Mononuclear cell (primary cell): Measurements from ENCODE around the gene LGR6. TPM values are rescaled to one million over a fixed set of nuclear protein-coding genes. Genes with fewer than 3 reads are reported as not detected.
"Not testable (repeated sequence)": the region's sequence is repeated elsewhere in the genome, so short reads cannot be mapped to it uniquely, and the experiment has no call there.

Experiments
- H3K27me3 ChIP-seq: 2 replicates; pipeline ENCODE4 v1.6.0; 2011; ENCODE audit warnings: low read length, control low read depth; ENCODE audit not compliant: insufficient read depth
- H3K4me1 ChIP-seq: 2 replicates; pipeline ENCODE4 v1.5.1; 2011; ENCODE audit warnings: mild to moderate bottlenecking, low read length, control low read depth; ENCODE audit not compliant: insufficient read depth
- H3K4me3 ChIP-seq: 2 replicates; pipeline ENCODE4 v1.5.1; 2011; ENCODE audit warnings: mild to moderate bottlenecking, low read length, moderate library complexity
- H3K9me3 ChIP-seq: 2 replicates; pipeline ENCODE4 v1.5.1; 2011; ENCODE audit warnings: low read depth, mild to moderate bottlenecking, control low read depth, low read length
- total RNA-seq: library from RNA; depleted of rRNA; stranded (reverse); fragments of >200 nt; gene quantifications from one replicate; pipeline ENCODE4 v1.2.3, GENCODE V29; 2012

Gene LGR6
- total RNA-seq, 1 donor, result 1.3 TPM

DNA sequence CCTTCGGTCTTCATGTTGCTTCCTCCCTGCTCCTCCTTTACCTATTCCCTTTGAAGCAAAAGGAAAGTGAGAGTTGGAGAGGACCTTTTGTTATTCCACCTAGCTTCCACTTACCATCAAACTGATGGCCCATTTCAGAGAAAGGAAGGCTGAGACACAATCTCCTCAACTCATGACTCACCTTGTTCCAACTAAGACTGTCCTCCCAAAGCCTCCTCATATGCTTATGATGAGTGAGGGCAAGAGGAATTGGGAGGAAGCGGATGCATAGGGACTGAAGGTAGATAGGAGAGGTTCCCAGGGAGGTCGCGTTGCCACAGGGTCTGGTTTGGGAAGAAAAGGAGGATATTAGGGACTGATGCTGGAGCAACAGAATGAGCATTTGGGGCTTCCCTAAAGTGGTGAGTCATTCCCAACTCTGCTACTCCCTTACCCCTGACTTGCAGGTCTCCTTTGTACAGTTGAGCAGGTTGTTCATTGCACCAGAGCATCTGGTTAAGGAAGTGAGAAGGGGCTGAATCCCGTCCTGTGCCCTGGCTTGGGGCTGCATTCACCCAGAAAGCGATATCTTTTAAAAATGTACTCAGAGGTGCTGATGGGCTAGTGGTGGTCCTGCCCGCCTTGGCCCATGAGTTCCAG is 35.0 kb downstream of the LGR6 start:
- Histone ChIP-seq H3K4me1 (no peaks in the 10 kb centered on the region), H3K27me3 (no peaks in the 10 kb centered on the region), H3K9me3 (no peaks in the 10 kb centered on the region), H3K4me3 (no peak overlapping the region)

DNA sequence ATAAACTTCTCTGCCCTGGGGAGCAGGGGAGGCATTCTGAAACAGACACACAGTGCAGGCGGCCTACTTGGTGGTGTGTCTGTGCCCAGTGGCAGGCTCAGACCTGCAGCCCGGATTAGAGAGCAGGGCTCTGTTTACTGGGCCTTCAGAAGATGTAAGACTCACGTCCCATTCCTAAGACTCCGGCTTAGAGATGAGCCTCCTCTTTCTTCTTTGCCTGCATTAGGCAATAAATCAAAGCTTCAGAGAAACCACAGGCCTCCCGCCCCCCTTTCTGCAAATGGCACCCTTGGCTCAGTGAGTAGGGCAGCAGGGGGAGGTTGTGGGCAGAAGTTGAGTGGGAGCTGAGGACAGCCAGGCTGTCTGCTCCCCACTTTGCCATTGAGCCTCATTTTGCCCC is 35.8 kb downstream of the LGR6 start:
- Histone ChIP-seq H3K4me1 (no peaks in the 10 kb centered on the region), H3K4me3 (no peak overlapping the region), H3K9me3 (no peaks in the 10 kb centered on the region), H3K27me3 (no peaks in the 10 kb centered on the region)

DNA sequence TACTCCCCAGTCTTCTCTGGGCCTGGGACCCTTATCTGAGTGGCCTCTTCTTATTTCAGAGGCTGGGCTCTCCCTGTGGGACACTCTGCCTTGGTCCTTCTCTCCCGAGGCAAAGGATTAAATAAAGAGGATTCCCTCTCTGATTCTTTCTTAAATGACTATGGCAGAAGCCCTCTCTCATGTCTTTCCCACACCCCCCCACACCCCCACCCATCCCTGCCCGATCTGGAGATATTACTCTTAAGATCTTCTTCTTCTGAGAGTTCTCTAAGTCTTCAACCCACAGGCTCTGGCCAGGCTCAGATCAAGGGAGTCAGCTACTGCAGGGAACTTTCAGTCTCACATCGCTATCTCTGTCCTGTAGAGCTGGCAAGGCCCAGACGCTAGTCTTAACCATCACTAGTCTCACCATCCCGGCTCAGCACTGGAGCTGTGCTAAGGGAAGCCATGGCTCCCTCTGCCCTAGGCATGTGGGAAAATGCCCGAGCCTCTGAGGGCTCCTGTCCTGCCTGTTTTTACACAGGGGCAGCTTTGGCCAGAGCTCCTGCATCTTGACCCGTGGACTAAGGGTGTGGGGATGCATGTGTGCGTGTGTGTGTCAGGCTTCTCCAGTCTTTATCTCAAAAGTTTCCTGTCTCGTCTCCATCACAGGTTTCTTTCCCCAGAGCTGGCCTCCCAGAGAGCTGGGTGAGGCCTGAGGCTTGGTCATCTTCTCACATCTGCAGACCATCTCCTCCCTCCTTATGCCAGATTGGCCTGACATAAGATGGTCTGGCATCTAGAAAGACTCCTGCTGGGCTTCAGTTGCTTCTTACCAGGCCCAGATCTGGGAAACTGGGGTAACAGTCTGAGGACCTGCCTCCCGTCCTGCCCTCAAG is 36.7 kb downstream of the LGR6 start:
- Histone ChIP-seq H3K4me3 (no peak overlapping the region), H3K27me3 (no peaks in the 10 kb centered on the region), H3K9me3 (no peaks in the 10 kb centered on the region), H3K4me1 (no peaks in the 10 kb centered on the region)

DNA sequence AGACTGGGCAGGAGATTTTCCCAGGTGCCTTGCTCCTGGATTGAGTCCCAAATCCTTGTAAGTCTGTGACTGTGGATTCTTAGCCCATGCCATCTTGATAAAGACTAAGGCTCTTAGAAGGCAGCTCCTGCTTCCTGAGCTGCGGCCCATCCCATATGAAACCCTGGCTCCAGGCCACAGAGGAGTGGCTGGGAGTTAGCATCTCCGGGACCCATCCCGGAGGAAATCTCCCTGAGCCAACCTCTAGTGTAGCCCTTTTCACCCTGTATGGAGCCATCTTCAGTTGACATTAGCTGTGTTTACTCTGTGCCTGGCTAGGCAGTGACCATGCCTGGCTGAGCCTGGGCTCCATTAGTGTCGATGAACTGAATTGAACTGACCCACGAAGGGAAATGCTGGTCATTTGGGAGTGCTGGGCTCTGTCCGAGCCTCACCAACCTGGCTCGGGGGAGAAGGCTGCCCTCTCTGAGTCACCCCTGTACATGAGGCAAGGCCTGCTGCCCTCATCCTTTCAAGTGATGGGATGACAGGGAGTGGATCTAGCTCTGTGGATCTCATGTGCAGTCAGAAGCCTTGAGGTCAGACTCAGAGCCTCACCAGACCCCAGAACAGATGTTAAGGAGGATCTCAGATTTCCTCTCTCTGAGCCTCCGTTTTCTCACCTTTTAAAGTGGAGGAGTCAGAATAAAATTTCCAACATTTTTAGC is 37.5 kb downstream of the LGR6 start:
- Histone ChIP-seq H3K9me3 (no peaks in the 10 kb centered on the region), H3K4me3 (no peak overlapping the region), H3K4me1 (no peaks in the 10 kb centered on the region), H3K27me3 (no peaks in the 10 kb centered on the region)

DNA sequence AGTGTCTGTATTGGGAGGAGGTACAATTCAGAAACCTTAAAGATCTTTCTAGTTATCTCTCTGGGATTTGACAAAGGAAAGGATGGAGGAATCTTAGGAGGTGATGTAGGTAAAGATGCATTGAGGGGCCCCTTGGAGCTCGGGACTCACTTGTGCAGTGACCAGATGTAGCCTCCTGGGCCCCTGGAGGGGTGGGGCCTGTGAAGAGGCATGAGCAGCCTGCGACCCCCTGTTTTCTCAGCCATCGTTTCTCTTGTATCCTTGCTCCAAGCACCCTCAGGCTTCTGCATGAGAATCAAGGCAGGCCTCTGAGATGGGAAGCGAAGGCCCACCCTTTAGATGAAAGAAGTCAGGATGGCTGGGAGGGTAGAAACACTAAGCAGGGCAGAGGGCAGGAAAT is 39.6 kb downstream of the LGR6 start:
- H3K4me3 ChIP-seq, result no peak overlapping the region
- no peaks in the 10 kb centered on the region for H3K27me3 ChIP-seq
- no peaks in the 10 kb centered on the region for H3K4me1 ChIP-seq
- no peaks in the 10 kb centered on the region for H3K9me3 ChIP-seq

DNA sequence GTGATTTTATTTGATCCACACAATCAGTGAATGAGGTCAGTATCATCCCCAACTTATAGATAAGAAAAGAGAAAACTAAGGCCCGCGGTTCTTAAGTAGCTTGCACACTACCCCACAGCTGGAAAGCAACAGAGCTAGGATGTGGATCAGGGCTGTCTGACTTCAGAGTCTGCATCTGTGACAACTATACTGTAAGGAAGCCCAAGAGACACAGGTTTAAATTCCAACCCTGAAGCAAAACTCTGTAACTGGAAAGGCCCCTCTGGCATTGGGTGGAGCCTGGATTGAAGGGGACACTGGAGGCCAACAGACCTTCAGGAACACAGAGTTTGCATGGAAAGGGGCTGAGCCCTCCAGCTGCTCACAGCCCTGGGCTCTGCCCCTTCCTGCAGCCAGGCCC is 40.2 kb downstream of the LGR6 start:
- H3K27me3 ChIP-seq, result no peaks in the 10 kb centered on the region
- no peak overlapping the region for H3K4me3 ChIP-seq
- no peaks in the 10 kb centered on the region for H3K4me1 ChIP-seq
- H3K9me3 ChIP-seq, result no peaks in the 10 kb centered on the region

DNA sequence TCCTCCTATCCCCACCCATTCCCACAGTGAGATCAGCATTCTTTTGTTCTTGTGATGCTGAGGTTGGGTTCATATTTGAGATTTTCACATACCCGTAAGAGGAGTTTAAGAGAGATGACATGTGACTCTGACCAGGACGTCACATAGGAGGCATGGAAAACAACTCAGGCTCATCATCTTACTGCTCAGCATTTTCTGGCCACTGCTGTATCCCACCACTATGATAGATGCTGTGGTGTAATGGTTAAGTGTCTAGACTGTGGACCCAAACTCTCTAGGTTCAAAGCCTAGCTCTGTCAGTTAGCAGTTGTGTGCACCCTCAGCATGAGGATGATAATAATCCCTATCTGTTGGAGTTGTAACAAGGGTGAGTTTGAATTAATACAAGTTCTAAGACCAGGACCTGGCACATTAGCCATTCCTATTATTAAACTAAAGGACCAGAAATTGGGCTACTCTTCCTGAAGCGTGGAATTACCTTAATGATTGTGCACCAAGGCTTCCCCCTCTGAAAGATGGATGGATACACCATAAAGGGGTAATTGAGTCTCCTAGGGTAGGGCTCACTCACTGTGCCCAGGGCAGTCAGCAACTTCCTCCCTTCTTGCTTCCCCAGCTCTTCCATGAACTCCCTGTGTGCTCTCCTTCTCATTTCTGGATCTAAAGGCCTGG is 40.9 kb downstream of the LGR6 start:
- Histone ChIP-seq H3K27me3 (no peaks in the 10 kb centered on the region), H3K4me3 (no peak overlapping the region), H3K4me1 (no peaks in the 10 kb centered on the region), H3K9me3 (no peaks in the 10 kb centered on the region)

DNA sequence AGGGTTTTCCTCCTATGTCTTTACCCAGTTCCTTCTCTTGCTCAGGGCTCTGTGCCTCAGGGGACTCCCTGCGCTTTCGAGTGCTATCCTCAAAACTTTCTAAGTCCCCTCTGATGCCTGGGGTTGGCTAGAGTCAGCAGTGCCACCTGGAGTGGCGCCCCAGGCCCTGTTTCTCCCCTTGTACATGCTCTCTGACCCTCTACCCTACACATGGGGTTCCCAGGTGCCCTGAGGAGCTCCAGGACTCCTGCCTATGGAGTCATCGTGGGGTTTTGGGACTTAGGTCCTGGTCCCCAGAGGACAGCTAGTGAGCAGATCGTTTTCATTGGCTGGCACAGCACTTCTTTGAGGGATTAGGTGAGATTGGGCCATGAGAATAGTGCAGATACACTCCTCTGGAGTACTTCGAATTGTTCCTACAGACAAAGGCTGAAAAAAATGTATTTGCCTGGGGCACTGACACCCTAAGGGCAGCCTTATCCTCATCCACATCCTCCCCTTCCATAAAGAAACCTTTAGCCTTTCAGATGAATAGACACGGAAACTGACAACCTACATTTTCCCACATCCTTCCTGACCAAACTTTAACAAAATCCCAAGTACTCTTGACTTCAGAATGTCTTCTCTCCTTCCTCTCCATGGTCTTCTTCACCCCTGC is 41.5 kb downstream of the LGR6 start:
- H3K4me3 ChIP-seq, result no peak overlapping the region
- H3K27me3 ChIP-seq, result no peaks in the 10 kb centered on the region
- no peaks in the 10 kb centered on the region for H3K4me1 ChIP-seq
- H3K9me3 ChIP-seq, result no peaks in the 10 kb centered on the region

DNA sequence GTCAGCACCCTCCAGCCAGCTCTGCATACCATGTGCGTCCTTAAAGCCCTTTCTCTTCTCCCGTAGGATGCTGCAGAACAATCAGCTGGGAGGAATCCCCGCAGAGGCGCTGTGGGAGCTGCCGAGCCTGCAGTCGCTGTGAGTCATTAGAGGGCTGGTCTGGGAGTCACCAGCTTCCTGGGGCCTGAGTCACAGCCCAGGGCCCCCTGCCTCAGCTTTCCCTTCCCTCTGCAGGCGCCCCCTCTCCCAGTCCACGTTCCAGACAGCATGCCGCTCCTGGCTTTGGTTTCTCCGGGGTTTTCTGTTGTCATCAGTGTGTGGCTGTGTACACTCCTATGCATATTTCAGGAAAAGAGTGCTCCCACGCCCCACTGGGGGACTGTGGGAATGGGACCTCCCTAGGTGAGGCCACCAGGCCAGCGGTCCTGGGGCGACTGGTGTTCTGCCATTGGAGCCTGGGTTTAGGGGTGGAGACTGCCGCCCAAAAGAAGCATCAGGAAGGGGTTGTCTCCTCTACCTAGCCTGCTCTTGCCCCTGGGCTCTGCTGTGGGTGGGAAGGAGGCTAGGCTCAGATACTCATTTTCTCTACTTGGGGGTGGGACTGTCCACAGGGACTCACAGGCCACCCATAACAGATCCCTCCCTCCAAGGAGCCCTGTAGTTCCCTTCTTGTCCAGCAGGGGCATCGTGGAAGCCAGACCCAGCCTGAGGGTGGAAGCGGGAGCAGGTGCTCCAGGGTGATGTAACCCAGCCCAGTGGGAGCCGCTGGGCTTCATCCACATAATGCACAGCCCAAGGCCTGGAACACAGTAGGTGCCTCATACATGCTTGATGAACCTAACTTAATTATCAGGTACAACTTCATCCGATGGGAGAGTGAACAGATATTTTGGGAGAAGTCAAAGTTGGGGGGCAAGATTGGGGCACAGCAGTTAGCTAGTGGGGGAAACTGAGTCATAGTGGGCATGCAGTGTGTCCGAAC is 42.5 kb downstream of the LGR6 start:
- H3K4me1 ChIP-seq, result no peaks in the 10 kb centered on the region
- no peaks in the 10 kb centered on the region for H3K9me3 ChIP-seq
- no peaks in the 10 kb centered on the region for H3K27me3 ChIP-seq
- no peak overlapping the region for H3K4me3 ChIP-seq

DNA sequence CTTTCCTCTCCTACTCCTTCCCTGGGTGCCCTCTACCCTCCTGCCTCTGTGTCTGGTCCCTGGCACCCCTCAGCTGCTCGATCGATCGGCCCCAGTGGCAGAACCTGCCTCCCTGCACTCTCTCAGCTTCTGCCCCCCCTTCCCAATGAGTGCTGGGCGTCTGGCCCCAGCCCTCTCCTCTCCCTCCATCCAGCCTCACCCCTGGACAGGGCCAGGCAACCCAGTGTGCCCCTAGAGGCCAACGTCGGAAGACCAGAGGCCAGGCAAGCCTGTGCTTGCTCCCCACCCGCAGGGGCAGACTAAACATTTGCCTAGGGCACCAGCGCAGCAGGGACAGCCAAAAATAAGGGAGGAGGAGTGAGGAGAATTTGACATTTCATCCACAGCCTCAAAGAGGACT is 43.5 kb downstream of the LGR6 start:
- H3K4me1 ChIP-seq, result no peaks in the 10 kb centered on the region

DNA sequence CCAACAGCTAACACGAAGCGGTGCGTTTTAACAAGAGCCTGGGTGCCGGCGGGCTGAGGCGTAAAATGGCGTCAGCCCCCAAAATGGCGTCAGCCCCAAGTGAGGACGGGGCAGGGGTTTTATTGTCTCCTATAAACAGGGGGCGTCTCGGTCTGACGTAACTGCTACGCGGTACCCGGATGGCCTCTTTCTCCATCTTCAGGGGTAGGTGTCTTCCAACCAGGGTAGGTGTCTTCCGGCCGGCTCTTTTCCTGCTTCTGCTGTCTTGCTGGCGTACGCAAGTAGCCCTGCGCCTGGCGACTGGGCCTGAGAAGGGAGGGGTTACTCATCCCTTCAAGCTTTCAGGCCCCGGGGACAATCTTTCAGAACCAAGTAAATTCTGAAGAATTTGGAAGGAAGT is 45.3 kb downstream of the LGR6 start:
- Histone ChIP-seq H3K9me3 (no peaks in the 10 kb centered on the region), H3K27me3 (no peaks in the 10 kb centered on the region), H3K4me3 (no peak overlapping the region), H3K4me1 (no peaks in the 10 kb centered on the region)

More for the DNA sequence above, 43.5 kb downstream of the LGR6 start:
- Histone ChIP-seq H3K9me3 (no peaks in the 10 kb centered on the region), H3K27me3 (no peaks in the 10 kb centered on the region), H3K4me3 (no peak overlapping the region)

DNA sequence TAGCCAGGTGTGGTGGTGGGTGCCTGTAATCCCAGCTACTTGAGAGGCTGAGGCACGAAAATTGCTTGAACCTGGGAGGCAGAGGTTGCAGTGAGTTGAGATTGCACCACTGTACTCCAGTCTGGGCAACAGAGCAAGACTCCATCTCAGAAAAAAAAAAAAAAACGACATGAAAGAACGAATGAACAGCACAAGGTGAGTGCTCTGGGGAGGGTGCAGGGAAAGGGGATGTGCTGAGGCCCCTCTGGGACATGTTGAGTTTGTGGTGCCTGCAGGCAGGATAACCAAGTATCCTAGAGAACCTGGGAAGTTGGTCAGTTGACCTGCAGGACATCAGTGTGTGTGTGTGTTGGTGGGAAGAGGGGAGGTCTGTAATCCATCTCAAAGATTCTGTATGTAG is 46.6 kb downstream of the LGR6 start:
- not testable (repeated sequence) for H3K27me3 ChIP-seq, H3K4me1 ChIP-seq, H3K4me3 ChIP-seq, H3K9me3 ChIP-seq

DNA sequence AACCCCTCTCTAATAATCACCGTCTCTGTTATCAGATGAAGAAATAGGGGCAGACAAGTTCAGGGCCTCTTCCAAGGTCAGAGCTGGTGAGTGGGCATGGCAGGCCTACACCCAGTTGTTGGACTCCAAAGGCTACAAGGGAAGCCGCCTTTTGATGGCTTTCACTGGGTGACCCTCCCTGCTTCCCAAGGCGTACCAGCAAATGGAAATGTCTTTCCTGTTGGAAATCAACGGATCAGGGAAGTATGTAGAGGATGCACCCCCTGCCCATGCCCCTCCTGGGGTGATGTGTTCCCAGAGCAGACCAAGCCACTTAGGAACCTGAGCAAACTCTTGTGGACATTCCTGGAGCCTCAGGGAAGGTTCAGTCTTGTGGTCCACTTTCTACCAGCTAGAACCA is 47.4 kb downstream of the LGR6 start:
- H3K9me3 ChIP-seq, result no peaks in the 10 kb centered on the region
- H3K4me1 ChIP-seq, result no peaks in the 10 kb centered on the region
- no peaks in the 10 kb centered on the region for H3K27me3 ChIP-seq
- no peak overlapping the region for H3K4me3 ChIP-seq
